ENCODE measurements around the gene SPHK1.

- TF ChIP-seq EZH2 (IDR thresholded peaks at IDR 0.05; ENCODE audit: borderline replicate concordance, low read length) (no peak), CTCF (IDR thresholded peaks at IDR 0.05; ENCODE audit: low read length) (peak; percentile 10; the same call in 1 of the 2 replicates)
Measured at GRCh38 chr17:76388966-76389888, 4.8 kb downstream of the SPHK1 start.

Measured in OCI-LY1 (cell line).